Measurements from ENCODE around the gene BCAT1.

GRCh38 chr12:24845615-24846014, 103.3 kb downstream of the BCAT1 start:
- no peak for TF ChIP-seq POLR2AphosphoS5 (IDR thresholded peaks at IDR 0.05; ENCODE audit: low read depth)
- TF ChIP-seq, protein P1, sequence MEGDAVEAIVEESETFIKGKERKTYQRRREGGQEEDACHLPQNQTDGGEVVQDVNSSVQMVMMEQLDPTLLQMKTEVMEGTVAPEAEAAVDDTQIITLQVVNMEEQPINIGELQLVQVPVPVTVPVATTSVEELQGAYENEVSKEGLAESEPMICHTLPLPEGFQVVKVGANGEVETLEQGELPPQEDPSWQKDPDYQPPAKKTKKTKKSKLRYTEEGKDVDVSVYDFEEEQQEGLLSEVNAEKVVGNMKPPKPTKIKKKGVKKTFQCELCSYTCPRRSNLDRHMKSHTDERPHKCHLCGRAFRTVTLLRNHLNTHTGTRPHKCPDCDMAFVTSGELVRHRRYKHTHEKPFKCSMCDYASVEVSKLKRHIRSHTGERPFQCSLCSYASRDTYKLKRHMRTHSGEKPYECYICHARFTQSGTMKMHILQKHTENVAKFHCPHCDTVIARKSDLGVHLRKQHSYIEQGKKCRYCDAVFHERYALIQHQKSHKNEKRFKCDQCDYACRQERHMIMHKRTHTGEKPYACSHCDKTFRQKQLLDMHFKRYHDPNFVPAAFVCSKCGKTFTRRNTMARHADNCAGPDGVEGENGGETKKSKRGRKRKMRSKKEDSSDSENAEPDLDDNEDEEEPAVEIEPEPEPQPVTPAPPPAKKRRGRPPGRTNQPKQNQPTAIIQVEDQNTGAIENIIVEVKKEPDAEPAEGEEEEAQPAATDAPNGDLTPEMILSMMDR (conservative IDR thresholded peaks at IDR 0.05; ENCODE audit: low read depth in 2 of 2): no peak
- TF ChIP-seq EZH2 (IDR thresholded peaks at IDR 0.05; ENCODE audit: low read depth, unreplicated experiment): no peak
- no peak for TF ChIP-seq EZH2phosphoT487 (IDR thresholded peaks at IDR 0.05; ENCODE audit: unreplicated experiment)
- TF ChIP-seq, protein P2, sequence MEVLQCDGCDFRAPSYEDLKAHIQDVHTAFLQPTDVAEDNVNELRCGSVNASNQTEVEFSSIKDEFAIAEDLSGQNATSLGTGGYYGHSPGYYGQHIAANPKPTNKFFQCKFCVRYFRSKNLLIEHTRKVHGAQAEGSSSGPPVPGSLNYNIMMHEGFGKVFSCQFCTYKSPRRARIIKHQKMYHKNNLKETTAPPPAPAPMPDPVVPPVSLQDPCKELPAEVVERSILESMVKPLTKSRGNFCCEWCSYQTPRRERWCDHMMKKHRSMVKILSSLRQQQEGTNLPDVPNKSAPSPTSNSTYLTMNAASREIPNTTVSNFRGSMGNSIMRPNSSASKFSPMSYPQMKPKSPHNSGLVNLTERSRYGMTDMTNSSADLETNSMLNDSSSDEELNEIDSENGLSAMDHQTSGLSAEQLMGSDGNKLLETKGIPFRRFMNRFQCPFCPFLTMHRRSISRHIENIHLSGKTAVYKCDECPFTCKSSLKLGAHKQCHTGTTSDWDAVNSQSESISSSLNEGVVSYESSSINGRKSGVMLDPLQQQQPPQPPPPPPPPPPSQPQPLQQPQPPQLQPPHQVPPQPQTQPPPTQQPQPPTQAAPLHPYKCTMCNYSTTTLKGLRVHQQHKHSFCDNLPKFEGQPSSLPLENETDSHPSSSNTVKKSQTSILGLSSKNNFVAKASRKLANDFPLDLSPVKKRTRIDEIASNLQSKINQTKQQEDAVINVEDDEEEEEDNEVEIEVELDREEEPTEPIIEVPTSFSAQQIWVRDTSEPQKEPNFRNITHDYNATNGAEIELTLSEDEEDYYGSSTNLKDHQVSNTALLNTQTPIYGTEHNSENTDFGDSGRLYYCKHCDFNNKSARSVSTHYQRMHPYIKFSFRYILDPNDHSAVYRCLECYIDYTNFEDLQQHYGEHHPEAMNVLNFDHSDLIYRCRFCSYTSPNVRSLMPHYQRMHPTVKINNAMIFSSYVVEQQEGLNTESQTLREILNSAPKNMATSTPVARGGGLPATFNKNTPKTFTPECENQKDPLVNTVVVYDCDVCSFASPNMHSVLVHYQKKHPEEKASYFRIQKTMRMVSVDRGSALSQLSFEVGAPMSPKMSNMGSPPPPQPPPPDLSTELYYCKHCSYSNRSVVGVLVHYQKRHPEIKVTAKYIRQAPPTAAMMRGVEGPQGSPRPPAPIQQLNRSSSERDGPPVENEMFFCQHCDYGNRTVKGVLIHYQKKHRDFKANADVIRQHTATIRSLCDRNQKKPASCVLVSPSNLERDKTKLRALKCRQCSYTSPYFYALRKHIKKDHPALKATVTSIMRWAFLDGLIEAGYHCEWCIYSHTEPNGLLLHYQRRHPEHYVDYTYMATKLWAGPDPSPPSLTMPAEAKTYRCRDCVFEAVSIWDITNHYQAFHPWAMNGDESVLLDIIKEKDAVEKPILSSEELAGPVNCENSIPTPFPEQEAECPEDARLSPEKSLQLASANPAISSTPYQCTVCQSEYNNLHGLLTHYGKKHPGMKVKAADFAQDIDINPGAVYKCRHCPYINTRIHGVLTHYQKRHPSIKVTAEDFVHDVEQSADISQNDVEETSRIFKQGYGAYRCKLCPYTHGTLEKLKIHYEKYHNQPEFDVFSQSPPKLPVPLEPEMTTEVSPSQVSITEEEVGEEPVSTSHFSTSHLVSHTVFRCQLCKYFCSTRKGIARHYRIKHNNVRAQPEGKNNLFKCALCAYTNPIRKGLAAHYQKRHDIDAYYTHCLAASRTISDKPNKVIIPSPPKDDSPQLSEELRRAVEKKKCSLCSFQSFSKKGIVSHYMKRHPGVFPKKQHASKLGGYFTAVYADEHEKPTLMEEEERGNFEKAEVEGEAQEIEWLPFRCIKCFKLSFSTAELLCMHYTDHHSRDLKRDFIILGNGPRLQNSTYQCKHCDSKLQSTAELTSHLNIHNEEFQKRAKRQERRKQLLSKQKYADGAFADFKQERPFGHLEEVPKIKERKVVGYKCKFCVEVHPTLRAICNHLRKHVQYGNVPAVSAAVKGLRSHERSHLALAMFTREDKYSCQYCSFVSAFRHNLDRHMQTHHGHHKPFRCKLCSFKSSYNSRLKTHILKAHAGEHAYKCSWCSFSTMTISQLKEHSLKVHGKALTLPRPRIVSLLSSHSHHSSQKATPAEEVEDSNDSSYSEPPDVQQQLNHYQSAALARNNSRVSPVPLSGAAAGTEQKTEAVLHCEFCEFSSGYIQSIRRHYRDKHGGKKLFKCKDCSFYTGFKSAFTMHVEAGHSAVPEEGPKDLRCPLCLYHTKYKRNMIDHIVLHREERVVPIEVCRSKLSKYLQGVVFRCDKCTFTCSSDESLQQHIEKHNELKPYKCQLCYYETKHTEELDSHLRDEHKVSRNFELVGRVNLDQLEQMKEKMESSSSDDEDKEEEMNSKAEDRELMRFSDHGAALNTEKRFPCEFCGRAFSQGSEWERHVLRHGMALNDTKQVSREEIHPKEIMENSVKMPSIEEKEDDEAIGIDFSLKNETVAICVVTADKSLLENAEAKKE (CRISPR knock-in tag; IDR thresholded peaks at IDR 0.05): no peak
- TF ChIP-seq ZNF114 (CRISPR knock-in tag; IDR thresholded peaks at IDR 0.05): no peak
- TF ChIP-seq REST (IDR thresholded peaks at IDR 0.05; ENCODE audit: unreplicated experiment): no peak
- no peak for TF ChIP-seq CREB1 (CRISPR knock-in tag; IDR thresholded peaks at IDR 0.05; ENCODE audit: low read depth)
- no peak for TF ChIP-seq STAT1 (IDR thresholded peaks at IDR 0.05; ENCODE audit: unreplicated experiment)
- TF ChIP-seq JUNB (IDR thresholded peaks at IDR 0.05; ENCODE audit: unreplicated experiment): no peak
- TF ChIP-seq ETS1 (IDR thresholded peaks at IDR 0.05): no peak
- TF ChIP-seq ZNF331 (CRISPR knock-in tag; IDR thresholded peaks at IDR 0.05; ENCODE audit: low read depth): no peak
- TF ChIP-seq NANOG (IDR thresholded peaks at IDR 0.05; ENCODE audit: borderline replicate concordance): no peak
